M059J (cell line): ENCODE measurements around the gene SAG. TPM values are rescaled to one million over a fixed set of nuclear protein-coding genes. Genes with fewer than 3 reads are reported as not detected.
"Not testable (repeated sequence)": the region's sequence is repeated elsewhere in the genome, so short reads cannot be mapped to it uniquely, and the experiment has no call there.

Source experiments
- DNase-seq: peaks from one replicate; pipeline ENCODE4 v3.0.0-alpha.2; 2012; ENCODE audit warnings: low read depth
- total RNA-seq: library from RNA; depleted of rRNA; stranded (reverse); fragments of >200 nt; shearing (Covaris generic); gene quantifications from 2 replicates; pipeline ENCODE4 v1.2.3, GENCODE V29; 2014

SAG gene
- total RNA-seq, 1 experiment from 2014 or later: not detected

GRCh38 chr2:233354971-233355574, 47.5 kb downstream of the SAG start:
- DNase-seq: no peak

GRCh38 chr2:233355916-233356315, 48.3 kb downstream of the SAG start:
- DNase-seq: no peak

GRCh38 chr2:233356546-233357308, 49.1 kb downstream of the SAG start:
- DNase-seq: no peak

- no peak for DNase-seq
Measured at GRCh38 chr2:233358335-233358734, 50.7 kb downstream of the SAG start.

GRCh38 chr2:233358947-233359346, 51.3 kb downstream of the SAG start:
- no peak for DNase-seq

GRCh38 chr2:233359823-233360222, 52.2 kb downstream of the SAG start:
- no peak for DNase-seq

- no peak for DNase-seq
Measured at GRCh38 chr2:233360771-233361176, 53.2 kb downstream of the SAG start.

- DNase-seq: no peak
Measured at GRCh38 chr2:233361297-233361696, 53.7 kb downstream of the SAG start.

GRCh38 chr2:233362742-233363141, 55.1 kb downstream of the SAG start:
- DNase-seq: no peak

- DNase-seq: no peak
Measured at GRCh38 chr2:233363744-233364235, 56.2 kb downstream of the SAG start.

- DNase-seq: no peak
Measured at GRCh38 chr2:233365861-233366520, 58.4 kb downstream of the SAG start.

- DNase-seq: no peak
Measured at GRCh38 chr2:233367586-233367985, 60.0 kb downstream of the SAG start.

GRCh38 chr2:233368756-233369155, 61.1 kb downstream of the SAG start:
- DNase-seq: no peak

- DNase-seq: no peak
Measured at GRCh38 chr2:233369462-233369861, 61.8 kb downstream of the SAG start.

GRCh38 chr2:233369897-233370685, 62.5 kb downstream of the SAG start:
- DNase-seq: no peak

GRCh38 chr2:233371641-233372040, 64.0 kb downstream of the SAG start:
- no peak for DNase-seq

GRCh38 chr2:233372855-233373254, 65.2 kb downstream of the SAG start:
- DNase-seq: no peak

GRCh38 chr2:233373316-233373715, 65.7 kb downstream of the SAG start:
- DNase-seq: no peak

- DNase-seq: not testable (repeated sequence)
Measured at GRCh38 chr2:233374776-233375175, 67.2 kb downstream of the SAG start.

- no peak for DNase-seq
Measured at GRCh38 chr2:233375490-233376314, 68.1 kb downstream of the SAG start.

GRCh38 chr2:233379034-233379433, 71.4 kb downstream of the SAG start:
- no peak for DNase-seq
